GM03348 (cell line): ENCODE measurements around the gene TOR3A.
A peak's percentile ranks its signal among the peaks of the same experiment; 100 is the strongest.

Experiments used
- DNase-seq: peaks from one replicate; pipeline ENCODE4 v3.0.0; 2012; ENCODE audit warnings: low spot score

Gene TOR3A

DNA sequence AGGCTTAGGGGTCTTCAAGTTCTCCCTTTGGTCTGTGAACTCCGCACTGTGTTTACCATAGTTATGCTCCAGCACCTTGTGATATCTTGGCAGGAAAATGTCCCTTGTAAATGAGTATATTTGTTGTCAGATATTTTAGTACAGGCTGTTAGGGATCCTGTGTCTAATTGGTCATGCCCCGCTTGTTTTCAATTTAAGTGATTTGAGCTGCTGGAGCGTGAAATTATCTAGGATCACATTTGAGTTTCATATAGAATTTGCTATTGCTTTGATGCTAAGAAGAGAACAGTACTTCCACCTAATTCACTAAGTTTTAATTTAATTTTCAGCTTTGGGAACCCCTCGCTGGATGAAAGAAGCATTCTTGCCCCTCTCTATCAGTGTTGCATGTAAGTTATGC, 15.4 kb upstream of the TOR3A start:
- no peak for DNase-seq

DNA sequence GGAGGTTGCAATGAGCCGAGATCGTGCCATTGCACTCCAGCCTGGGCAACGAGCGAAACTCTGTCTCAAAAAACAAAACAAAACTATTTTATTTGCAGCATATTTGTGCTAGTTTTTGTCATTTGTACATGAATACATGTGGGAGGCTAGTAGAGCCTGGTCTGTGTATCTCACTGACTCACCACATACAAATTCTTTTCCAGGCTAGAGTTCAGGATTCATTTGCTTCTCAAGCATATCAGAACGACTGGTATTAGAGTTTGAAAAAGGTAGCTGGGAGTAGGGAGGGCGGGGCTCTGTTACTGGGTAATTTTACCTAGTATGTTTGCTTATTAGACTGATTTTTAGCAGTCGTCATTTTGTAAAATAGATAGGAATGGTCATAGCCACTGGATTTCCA, 4.5 kb upstream of the TOR3A start:
- DNase-seq: peak; percentile 37

DNA sequence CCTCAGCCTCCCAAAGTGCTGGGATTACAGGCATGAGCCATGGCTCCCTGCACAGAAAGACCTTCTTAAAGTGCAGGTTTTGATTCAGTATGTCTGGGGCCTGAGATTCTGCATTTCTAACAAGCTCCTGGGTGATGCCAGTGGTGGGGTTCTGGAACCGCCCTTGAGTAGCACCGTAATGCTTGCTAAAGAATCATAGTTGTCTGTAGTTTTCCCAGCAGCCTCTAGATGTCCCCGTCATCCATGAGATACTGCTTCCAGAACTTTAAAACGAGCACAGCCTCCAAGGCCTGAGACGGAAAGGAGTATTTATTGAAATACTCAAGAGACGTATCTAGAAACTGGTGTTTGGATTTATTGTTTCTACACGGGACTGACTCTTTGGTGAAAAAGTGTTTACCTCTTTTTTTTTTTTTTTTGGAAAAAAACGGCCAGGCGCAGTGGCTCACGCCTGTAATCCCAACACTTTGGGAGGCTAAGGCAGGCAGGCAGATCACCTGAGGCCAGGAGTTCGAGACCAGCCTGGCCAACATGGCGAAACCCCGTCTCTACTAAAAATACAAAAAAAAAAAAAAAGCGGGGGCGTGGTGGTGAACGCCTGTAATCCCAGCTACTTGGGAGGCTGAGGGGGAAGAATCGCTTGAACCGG, 2.6 kb upstream of the TOR3A start:
- DNase-seq: peak; percentile 82

DNA sequence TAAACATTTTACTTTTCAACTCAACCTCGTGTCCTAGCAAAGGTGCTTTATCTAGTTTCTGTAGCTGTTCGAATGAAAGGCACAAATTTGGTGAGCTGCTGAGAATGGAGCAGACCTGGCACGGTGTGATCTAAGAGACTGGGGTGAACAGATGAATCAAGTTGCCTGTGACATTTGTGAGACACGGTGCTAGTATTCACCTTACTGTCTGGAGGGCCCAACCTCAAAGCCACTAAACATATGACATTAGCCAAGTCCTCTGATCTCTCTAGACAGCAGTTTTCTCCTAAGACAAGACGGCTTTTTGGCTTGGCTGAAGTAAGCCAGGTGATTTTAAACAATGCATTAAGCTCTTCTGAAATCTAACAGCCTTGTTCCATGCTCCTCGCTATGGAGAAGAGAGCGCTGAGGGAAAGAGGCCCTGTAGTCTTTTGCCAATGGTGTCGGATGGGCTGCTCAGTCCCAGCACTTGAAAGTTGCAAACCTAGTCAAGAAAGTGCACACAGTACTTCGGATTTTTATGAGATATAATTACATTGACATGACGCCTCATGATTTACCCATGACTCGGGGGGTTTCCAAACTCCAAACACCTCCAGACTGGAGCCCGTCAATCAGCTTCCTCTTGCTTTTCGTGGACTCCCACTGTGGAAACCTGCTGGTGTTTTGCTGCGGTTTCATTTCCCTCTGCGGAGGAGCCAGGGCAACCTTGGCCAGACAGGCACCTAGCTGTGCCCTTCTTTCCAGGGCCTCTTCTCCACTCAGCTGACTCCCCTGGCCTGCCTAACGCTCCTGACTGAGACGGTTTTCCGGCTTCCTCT, 794 bp upstream of the TOR3A start:
- DNase-seq: no peak

DNA sequence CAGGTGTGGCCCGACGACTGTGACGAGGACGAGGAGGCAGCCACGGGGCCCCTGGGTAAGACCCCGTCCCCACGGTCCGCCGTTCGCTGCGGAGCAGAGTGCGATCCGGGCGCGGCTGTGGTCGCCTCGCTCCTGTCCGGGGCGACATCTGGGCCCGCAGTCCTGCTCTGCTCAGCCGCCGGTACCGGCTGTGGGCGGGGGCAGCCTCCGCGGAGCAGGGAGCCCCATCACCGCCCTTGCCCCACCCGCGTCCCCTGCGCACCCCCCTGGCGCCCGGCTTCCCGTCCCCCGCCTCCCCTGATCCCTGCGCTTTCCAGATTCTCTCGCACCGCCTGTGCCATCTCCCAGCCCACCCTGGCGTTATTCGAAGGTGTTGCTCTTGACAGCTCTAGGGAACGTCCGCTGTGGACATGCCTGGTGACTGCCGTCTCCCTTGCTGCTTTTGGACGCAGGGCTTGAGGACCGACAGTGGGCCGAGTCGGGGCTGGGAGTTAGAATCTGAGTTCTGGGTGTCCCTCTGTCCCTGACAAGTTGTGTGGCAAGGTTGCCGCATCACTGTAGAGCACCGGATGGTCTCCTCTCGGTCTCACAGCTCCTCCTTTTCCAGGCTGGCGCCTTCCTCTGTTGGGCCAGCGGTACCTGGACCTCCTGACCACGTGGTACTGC, 596 bp downstream of the TOR3A start:
- peak; percentile 77 for DNase-seq

DNA sequence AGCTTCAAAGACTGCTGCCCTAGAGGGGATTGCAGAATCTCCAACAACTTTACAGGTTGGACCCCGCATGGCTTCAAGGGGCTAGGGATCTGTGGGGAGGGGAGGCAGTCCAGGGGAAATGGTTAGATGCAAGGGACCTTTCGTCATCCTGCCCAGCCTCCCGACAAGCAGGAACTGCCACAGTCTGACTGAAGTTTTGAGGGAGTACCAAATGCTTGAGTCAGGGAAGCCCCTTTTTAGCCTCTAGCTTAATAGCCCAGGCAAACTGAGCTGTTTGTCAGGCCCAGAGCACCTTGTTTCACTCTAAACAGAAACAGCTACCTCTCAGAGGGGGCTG, 1.1 kb downstream of the TOR3A start:
- peak; percentile 47 for DNase-seq

DNA sequence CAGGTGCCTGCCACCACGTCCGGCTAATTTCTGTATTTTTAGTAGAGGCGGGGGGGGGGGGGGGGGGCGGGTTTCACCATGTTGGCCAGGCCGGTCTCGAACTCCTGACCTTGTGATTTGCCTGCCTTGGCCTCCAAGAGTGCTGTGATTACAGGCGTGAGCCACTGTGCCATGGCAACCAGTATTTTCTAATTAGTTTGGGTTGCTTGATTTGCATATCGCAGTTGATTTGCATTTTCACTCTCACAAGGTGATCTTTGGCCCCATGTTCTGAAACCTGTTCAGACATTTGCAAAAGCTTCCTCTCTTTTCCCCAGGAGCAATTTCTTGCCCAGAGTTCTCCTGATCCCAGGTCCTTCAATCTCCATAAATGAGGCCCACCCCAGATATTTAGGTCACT, 1.7 kb downstream of the TOR3A start:
- no peak for DNase-seq

DNA sequence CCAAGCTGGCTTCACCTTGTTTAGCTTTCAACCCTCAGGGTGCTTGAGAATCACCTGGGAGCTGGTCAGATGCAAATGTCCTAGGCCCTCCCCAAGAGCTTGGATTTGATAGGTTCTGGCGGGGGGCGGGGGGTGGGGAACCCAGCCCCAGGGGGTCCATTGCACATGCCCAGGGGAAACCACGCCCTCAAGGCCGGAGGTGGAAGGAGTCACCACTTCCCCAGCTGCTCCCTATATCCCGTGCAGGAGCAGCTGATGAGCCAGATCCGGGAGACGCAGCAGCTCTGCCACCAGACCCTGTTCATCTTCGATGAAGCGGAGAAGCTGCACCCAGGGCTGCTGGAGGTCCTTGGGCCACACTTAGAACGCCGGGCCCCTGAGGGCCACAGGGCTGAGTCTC, 5.8 kb downstream of the TOR3A start:
- peak; percentile 33 for DNase-seq

DNA sequence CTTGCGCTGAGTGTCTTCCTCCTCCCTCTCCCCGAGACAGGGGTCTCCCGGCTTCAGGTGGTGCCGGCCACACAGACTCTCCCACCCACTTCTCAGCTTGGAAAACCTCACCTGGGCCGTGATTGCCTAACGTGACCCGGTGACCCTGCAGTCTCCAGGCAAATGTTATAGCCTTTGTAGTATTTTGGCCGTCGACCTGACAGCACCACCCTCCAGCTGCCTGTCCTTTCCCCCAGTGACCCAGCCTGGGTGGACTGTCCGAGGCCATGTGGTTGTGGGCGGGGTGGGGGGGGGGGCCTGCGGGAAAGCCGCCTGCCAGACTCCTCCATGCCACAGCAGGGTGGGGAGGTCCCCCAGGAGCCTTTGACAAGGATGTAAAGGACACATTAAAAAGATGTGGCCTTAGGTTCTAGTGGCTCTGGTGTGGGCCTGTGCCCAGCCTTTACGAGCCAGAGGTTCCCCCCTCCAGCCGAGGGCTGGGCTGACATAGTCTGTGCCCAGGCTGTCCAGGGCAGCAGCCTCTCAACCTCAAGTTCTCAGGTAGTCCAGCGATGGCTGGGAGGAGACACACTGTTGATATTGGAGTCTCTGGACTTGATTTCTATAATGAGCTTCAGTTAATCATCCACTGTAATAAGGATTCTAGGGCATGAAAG, 8.1 kb downstream of the TOR3A start:
- no peak for DNase-seq

DNA sequence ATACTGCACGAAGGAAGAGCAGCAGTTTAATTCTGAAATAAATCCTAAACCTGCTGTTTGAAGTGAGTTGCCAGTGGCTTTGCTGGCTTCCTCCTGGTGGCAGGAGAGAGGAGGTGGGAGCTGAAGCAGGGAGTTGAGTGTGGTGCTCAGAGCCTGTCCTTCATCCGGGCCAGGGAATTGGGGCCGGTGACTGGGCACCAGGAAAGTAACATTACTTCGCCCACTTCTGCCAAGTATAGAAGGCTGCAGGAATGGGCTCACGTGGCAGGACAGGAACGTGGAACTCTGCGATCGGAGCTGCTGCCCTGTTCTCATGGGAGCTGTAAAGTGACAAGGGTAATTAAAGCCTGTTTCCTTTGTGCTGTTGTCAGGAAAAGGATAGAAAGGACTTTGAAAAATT, 8.7 kb downstream of the TOR3A start:
- DNase-seq: no peak

DNA sequence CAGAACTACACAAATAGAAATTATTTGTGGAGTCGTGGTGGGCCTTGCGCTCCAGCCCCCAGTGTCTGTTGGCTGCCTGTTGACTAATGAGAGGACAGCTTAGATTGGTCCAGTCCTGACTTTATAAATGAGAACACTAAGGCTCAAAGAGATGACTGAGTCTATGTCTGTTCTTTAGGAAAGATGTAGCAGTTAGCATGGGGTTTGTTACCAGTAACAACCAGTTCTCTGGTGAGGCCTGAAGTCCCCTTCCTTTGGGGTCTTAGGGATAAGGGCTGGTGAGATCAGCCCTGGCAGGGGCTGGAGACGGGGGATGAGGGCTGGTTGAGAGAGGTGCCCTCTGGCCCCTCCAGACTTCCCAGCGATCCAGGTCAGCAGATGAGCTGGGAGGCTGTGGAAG, 9.1 kb downstream of the TOR3A start:
- DNase-seq: no peak

DNA sequence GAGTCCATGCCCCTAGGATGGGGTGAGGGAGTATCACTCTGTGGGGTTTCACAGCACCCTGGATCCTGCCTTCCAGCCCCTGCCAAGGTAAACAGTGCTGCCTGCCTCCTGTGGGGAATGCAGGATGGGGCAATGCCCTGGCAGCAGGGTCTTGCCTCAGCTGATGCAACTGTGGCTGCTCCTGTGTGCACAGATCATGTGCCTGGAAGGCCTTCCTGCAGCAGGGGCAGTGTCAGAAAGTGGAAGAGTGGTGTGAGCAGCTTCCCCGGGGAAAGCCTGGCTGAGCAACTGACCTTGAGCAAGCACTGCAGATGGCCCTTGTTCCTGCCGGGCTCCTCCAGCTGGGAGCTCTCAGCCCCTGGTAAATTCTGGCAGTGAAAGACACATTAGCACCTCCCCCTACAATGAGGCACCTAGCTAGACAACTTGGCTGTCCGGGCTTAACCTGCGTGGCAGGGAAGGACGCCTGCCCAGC, 9.9 kb downstream of the TOR3A start:
- peak; percentile 75 for DNase-seq

DNA sequence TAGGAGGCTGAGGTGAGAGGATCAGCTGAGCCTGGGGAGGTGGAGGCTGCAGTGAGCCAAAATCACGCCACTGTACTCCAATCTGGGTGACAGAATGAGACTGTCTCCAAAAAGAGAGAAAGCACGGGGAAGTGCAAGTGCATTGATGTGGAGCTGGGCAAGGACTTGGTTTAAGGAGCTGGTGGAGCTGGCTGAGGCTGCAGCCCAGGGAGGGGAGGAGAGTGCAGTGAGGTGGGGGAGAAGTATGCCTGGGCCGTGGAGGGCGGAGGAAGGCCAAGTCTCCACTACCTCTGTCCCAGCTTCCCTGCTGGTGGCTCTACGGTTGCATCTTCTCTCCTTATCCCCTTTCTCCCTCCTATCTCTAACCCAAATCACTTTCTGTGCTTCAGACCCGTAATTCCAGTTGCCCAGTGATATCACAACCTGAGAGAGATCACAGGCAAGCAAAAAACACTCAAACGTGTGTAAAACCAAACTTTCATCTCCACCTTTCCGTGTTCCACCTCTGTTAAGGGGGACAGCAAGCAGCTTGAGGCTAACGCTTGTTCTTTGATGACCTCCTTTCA, 11.1 kb downstream of the TOR3A start:
- DNase-seq: no peak

DNA sequence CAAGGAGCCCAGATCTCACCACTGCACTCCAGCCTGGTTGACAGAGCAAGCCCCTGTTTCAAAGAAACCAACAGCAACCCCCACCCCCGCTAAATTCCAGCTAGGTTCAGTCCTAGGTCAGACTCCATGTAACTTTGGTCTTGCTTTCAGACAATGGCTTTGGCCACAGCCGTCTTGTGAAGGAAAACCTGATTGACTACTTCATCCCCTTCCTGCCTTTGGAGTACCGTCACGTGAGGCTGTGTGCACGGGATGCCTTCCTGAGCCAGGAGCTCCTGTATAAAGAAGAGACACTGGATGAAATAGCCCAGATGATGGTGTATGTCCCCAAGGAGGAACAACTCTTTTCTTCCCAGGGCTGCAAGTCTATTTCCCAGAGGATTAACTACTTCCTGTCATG, 12.9 kb downstream of the TOR3A start:
- DNase-seq: no peak

DNA sequence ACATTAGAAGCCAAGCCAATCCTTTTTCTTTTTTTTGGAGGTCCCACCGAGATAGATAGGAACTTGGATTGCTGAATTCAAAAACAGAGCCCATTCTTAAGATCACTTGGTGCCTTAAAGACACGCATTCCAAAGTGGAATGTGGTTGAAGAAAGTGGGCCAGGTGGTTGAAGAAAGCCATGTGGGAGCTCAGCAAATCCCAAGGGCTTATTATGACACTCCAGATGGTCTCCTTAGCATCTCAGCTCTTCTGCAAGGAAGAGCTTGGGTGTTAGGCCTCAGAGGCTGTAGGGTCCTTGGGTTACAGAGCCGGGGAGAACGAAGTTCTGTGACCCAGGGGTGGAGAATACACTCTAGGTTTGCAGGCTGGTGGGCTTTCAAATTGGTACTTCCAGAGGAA, 13.5 kb downstream of the TOR3A start:
- no peak for DNase-seq

DNA sequence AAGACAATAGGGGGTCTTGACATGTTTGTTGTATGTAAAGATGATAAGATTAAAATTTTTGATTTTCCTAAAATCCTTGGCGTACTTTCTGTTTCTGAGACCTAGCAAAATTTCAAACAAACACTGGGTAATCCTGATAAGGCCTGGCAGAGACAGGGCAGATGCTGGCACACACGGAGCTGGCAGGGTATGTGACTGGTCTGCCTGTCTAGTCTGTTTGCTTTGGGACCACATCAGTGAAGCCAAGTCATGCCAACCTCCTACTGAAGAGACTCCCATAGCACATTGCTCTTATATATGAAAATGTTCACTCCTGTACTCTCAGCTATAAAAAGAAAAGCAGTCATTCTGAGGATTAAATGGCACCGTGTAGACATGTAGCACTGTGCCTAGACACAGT, 14.1 kb downstream of the TOR3A start:
- no peak for DNase-seq

DNA sequence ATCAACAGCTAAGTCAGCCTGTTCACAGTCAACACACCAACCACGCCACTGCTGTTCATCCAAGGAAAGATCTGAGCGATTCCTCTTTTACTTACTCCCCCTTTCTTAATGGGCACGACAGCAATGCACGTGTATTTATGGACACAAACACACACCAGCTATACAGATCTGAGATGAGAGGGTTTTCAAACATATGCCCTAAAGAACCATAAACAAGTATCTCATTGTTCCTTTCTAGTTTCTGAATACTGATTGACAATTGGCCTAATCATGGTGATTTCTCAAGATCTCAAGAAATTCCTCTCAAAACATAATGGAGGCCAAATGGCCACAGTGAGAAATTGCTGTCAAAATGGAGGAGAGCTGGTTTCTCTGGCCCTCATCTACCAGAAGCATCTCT, 18.0 kb downstream of the TOR3A start:
- no peak for DNase-seq

DNA sequence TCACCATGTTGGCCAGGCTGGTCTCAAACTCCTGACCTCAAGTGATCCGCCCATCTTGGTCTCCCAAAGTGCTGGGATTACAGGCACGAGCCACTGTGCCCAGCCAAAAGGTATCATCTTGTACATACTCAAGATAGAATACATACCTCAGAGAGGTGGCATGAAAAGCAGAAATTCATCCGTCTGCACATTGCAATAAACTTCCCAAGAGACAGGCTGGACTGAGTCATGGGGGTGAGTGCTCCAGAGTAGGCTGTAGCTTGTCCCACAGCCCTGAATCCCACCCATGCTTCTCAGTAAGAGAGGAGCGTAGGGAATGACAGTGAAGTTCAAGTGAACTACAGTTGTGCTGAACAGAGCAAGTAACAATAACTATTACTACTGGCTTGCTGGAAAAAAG, 19.7 kb downstream of the TOR3A start:
- no peak for DNase-seq

DNA sequence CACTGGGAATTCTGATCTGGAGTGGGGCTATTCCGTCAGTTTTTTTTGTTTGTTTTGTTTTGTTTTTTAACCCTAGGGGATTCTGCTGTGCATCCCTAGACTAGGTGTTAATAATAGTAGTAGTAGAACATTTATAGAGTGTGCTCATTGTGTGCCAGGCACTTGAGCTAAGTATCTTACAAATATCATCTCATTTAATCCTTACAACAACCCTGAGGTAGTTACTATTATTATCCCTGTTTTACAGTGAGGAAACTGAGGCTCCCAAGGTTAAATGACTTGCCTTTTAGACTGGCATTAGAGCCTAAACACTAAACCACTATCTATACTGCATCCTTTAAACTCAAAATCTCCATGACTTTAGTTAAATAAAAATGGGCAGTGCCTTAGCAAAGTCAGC, 22.1 kb downstream of the TOR3A start:
- no peak for DNase-seq

DNA sequence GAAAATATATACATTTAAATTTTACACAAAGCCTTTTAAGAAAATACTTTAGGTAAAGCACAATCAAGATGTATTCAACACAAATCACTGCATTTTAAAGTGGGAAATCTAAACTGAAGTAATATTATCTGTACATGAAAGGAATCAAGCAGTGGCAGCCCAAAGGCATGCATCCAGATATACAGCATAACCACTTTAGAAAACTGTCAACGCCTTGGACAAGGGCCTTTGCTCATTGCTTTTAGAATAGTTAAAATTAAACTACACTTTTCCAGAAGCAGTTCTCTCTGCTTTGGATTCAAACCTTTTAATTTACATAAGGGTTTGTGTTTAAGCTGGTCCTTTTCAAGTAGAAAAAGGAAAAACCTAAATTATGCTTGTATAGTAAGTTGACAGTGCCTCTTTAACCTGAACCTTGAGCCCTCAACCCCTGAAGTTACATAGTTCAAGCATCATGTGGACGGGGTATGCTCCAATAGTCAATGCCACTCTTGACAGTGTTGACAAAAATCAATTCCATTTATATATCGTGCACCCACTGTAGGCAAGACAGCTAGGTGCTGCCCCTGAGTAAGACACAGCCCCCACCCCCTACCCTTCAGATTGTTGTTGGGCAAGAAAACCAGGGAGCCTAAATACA, 22.9 kb downstream of the TOR3A start:
- no peak for DNase-seq

DNA sequence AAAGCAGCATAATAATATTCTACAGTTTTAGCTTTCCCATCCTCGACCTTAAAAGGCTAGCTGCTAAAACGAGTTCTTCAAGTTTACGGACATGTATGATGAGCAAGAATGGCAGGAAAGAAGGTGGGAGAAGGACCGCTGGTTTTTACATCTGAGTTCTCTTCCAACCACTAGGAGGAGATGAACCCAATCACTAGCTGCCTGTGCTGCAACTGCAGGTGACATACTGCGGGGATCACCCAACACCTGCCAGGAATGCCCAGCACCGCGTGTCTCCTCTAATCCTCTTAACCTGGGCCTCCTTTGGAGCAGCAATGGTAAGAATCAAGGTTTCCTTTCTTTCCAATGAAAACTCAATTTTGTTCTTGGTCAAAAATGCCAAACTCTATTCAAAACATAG, 23.5 kb downstream of the TOR3A start:
- DNase-seq: no peak
